ENCODE measurements around the gene BACH2.
"Not testable (repeated sequence)": the region's sequence is repeated elsewhere in the genome, so short reads cannot be mapped to it uniquely, and the experiment has no call there.

Gene BACH2

DNA sequence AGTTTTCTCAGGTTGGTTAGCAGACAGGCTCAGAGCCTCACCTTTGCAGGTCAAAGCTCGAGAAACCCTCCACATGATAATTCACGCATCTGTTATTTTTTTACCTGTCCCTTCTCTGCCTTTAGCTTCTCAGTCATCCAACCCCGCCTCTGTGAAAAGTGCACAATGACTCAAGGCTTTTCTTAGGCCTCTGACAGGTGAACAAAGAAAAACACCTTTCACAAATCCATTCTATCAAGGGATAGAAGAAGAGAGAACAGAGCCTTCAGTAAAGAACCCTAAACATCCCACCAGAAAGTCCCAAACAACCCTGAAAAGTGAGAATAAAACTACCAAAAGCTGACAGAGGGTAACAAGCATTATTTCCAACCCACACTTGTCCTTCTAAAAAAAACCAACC is 224.1 kb downstream of the BACH2 start:
- TF ChIP-seq, protein P1, sequence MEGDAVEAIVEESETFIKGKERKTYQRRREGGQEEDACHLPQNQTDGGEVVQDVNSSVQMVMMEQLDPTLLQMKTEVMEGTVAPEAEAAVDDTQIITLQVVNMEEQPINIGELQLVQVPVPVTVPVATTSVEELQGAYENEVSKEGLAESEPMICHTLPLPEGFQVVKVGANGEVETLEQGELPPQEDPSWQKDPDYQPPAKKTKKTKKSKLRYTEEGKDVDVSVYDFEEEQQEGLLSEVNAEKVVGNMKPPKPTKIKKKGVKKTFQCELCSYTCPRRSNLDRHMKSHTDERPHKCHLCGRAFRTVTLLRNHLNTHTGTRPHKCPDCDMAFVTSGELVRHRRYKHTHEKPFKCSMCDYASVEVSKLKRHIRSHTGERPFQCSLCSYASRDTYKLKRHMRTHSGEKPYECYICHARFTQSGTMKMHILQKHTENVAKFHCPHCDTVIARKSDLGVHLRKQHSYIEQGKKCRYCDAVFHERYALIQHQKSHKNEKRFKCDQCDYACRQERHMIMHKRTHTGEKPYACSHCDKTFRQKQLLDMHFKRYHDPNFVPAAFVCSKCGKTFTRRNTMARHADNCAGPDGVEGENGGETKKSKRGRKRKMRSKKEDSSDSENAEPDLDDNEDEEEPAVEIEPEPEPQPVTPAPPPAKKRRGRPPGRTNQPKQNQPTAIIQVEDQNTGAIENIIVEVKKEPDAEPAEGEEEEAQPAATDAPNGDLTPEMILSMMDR (IDR thresholded peaks at IDR 0.05; ENCODE audit: low read depth, low read length): no peak
- no peak for DNase-seq (ENCODE audit: extremely low read depth, low read depth)

DNA sequence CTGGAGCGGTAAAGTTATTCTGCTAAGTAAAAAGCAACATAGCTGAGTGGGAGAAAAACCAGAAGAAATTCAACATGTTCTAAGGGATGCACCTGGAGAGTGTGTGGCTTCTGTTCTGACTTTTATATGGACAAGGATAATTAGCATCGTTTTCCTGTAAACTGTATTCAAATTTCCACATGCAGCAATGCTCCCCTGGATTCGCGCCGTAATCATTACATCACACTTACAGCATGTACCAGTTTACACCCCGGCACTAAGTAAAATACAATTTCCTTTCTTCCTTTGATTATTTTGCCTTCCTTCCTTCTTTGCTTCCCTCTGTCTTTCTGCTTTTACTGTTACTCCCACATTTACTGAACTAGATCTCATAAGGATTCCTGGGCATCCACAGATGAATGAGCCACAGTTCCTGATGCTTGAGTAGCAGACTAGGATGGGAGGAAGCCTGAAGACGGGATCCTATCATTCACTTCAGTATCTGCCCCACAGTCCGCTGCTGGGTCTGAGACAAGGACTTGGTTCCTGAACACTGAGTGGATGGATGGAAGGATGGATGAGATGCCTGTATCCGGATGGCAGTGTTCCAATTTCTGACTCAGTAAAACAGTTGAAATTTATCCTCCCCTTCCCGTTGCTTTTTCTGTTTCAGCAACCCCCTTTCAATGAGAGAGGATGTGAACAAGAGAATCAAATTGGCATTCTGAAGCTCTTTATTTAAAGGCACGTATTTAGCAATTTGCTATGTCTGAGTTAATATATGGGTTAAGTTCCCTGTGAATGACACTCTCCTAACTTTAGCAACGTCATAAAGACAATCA is 227.7 kb downstream of the BACH2 start:
- TF ChIP-seq, protein P1 (IDR thresholded peaks at IDR 0.05; ENCODE audit: low read depth, low read length): no peak
- no peak for DNase-seq (ENCODE audit: extremely low read depth, low read depth)

DNA sequence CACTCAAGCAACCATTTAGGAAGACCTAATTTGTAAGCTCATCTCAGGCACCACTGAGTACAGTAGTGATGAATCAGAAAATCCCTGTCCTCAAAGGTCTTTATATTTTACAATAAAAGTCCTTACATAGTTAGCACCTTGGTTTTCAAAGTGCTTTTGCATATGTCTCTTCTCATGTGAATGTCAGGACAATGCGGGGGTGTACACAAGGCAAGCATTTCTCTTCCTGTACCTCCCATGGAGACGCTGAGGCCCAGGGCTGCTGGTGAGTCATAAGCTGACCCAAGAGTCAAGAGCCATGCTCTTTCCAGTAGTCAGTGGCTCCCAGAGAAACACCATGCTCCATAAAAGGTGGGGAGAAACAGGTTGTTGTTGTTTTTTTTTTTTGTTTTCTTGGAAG is 228.4 kb downstream of the BACH2 start:
- DNase-seq (ENCODE audit: extremely low read depth, low read depth): no peak

DNA sequence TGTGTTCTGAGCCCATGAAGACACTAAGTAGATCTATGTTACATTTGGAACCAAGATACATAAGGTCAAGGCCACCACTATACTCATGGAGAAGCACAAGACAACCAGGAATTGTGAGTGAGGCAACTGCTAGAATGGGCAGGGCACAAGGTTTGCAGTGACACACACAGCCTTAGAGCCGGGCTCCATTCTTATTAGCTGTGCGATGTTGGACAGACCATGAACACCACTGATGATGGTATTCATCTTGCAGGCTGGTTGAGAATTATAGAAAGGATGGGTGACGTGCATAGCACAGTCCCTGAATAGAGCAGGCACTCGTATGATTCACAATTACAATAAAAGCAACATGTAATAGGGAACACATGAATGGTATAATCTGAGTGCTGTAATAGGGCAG is 229.9 kb downstream of the BACH2 start:
- TF ChIP-seq, protein P1 (IDR thresholded peaks at IDR 0.05; ENCODE audit: low read depth, low read length): no peak
- DNase-seq (ENCODE audit: extremely low read depth, low read depth): no peak

More for the DNA sequence above, 228.4 kb downstream of the BACH2 start:
- TF ChIP-seq, protein P1 (IDR thresholded peaks at IDR 0.05; ENCODE audit: low read depth, low read length): no peak

DNA sequence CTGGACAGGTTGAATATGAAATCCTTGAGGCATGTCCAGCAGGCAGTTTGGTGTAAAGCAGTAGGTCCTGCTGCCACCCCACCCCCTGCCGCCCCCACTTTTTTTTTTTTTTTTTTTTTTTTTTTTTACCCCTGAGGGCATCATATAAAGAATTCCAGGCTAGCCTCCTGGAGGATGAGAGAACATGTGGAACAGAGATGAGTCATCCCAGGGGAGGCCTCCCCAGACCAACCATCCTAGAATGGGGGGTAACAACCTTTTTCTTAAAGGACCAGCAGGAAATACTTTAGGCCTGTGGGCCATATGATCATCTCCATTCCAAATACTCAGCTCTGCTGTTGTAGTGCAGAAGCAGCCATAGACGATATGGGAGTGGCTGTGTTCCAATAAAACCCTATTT is 231.5 kb downstream of the BACH2 start:
- TF ChIP-seq, protein P1 (IDR thresholded peaks at IDR 0.05; ENCODE audit: low read depth, low read length): no peak
- DNase-seq (ENCODE audit: extremely low read depth, low read depth): no peak

DNA sequence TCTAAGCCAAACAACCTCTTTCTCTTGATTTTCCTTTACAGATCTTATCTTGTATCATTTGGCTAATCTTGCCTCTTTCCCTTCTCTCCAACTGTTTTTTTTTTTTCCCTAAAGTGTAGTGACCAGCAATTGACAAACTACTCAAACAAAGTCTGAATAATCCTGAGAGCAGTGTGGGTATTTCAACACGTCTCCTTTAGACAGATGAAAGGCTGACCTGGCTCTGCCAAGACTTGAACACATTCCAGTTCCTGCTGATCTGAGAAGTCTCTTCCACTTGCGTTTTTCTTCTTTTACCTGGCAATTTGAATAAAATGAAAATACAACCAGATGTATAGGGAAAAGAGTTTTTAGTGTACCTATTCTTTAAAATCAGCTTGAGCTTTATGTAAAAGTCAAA is 234.0 kb downstream of the BACH2 start:
- TF ChIP-seq, protein P1 (IDR thresholded peaks at IDR 0.05; ENCODE audit: low read depth, low read length): no peak
- no peak for DNase-seq (ENCODE audit: extremely low read depth, low read depth)

DNA sequence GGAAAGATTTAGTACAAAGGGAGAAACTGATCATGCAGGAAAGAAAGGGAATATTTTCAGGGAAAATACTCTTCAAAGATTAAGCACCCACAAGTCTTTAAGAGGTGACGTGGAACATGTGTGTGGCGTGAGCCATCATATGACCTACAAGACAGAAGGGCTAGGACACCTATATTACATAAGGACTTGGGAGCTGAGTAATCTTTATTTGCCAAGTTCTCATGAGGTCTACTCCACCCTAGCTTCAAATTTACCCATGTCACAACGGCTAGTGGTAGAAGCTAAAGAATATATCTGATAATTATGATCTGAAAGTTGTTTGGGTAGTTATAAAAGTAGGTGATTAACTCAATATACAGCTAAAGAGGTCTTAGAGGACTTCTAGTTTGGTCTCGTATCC is 234.6 kb downstream of the BACH2 start:
- no peak for DNase-seq (ENCODE audit: extremely low read depth, low read depth)
- TF ChIP-seq, protein P1 (IDR thresholded peaks at IDR 0.05; ENCODE audit: low read depth, low read length): no peak

DNA sequence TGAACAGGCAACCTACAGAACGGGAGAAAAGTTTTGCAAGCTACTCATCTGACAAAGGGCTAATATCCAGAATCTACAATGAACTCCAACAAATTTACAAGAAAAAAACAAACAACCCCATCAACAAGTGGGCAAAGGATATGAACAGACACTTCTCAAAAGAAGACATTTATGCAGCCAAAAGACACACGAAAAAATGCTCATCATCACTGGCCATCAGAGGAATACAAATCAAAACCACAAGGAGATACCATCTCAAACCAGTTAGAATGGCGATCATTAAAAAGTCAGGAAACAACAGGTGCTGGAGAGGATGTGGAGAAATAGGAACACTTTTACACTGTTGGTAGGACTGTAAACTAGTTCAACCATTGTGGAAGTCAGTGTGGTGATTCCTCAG is 237.5 kb downstream of the BACH2 start:
- not testable (repeated sequence) for DNase-seq (ENCODE audit: extremely low read depth, low read depth)

DNA sequence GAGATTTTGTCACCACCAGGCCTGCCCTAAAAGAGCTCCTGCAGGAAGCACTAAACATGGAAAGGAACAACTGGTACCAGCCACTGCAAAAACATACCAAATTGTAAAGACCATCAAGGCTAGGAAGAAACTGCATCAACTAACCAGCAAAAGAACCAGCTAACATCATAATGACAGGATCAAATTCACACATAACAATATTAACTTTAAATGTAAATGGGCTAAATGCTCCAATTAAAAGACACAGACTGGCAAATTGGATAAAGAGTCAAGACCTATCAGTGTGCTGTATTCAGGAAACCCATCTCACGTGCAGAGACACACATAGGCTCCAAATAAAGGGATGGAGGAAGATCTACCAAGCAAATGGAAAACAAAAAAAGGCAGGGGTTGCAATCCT is 240.7 kb downstream of the BACH2 start:
- DNase-seq (ENCODE audit: extremely low read depth, low read depth): not testable (repeated sequence)

DNA sequence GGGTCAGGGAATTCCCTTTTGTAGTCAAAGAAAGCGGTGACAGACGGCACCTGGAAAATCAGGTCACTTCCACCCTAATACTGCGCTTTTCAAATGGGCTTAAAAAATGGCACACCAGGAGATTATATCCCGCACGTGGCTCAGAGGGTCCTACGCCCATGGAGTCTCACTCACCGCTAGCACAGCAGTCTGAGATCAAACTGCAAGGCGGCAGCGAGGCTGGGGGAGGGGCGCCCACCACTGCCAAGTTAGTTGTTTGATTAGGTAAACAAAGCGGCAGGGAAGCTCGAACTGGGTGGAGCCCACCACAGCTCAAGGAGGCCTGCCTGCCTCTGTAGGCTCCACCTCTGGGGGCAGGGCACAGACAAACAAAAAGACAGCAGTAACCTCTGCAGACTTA is 242.4 kb downstream of the BACH2 start:
- not testable (repeated sequence) for DNase-seq (ENCODE audit: extremely low read depth, low read depth)
